MM.1S (cell line): Measurements from ENCODE around the gene GDF9.

Experiments
- EZH2 ChIP-seq: fragments of 300-600 bp; sonication (generic); optimal IDR thresholded peaks from 2 replicates; pipeline ENCODE3; 2017; ENCODE audit warnings: low read depth, mild to moderate bottlenecking, antibody characterized with exemption, low read length, mixed read lengths
- EZH2phosphoT487 ChIP-seq: fragments of 300-600 bp; sonication (generic); IDR thresholded peaks from 2 replicates; pipeline ENCODE4 v1.6.1; 2018; ENCODE audit warnings: antibody characterized with exemption, low read length
- TF ChIP-seq, protein P1 (sequence below): fragments of 300-600 bp; sonication (generic); IDR thresholded peaks from 2 replicates; pipeline ENCODE4 v1.5.1; 2016; ENCODE audit warnings: antibody characterized with exemption, low read length, mixed read lengths

DNA sequence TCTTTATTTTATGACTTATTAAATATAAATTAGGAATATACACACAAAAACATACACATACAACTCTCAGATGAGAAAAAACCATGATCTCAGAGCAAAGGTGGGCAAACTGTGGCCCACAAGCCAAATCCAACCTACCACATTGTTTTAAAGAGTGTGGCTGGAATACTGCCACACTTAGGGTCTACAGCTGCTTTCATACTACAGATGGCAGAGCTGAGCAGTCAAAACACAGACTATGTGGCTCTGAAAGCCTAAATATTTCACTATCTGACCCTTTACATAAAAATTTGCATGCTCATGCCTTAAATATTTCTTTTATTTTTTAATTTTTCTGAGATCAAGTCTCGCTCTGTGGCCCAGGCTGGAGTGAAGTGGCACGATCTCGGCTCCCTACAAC lies 35.5 kb upstream of the GDF9 start:
- TF ChIP-seq, protein P1, sequence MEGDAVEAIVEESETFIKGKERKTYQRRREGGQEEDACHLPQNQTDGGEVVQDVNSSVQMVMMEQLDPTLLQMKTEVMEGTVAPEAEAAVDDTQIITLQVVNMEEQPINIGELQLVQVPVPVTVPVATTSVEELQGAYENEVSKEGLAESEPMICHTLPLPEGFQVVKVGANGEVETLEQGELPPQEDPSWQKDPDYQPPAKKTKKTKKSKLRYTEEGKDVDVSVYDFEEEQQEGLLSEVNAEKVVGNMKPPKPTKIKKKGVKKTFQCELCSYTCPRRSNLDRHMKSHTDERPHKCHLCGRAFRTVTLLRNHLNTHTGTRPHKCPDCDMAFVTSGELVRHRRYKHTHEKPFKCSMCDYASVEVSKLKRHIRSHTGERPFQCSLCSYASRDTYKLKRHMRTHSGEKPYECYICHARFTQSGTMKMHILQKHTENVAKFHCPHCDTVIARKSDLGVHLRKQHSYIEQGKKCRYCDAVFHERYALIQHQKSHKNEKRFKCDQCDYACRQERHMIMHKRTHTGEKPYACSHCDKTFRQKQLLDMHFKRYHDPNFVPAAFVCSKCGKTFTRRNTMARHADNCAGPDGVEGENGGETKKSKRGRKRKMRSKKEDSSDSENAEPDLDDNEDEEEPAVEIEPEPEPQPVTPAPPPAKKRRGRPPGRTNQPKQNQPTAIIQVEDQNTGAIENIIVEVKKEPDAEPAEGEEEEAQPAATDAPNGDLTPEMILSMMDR, result no peak
- no peak for TF ChIP-seq EZH2
- no peak for TF ChIP-seq EZH2phosphoT487
